GM18519 (cell line): ENCODE data around the gene RFESD.

Source experiments
- ATAC-seq: cut with Tn5 transposase; IDR thresholded peaks from one replicate; pipeline ENCODE4 v1.9.1; 2021; ENCODE audit warnings: mild to moderate bottlenecking, moderate library complexity; ENCODE audit not compliant: unreplicated experiment, low FRiP score

The RFESD gene

GRCh38 chr5:95646569-95647431 lies at the start of gene RFESD:
TSS of gene RFESD (plus strand) at chr5:95646777. CDS start at chr5:95652272, 5,495 bp downstream.
- ATAC-seq: peak; percentile 94

- no peak for ATAC-seq
Measured at GRCh38 chr5:95599252-95599651, 47.3 kb upstream of the RFESD start.

GRCh38 chr5:95600557-95600956 lies 46.0 kb upstream of the RFESD start:
- no peak for ATAC-seq

GRCh38 chr5:95605786-95606185 lies 40.8 kb upstream of the RFESD start:
- ATAC-seq: no peak

- ATAC-seq: no peak
Measured at GRCh38 chr5:95606419-95606818, 40.2 kb upstream of the RFESD start.

GRCh38 chr5:95609711-95610110 lies 36.9 kb upstream of the RFESD start:
- no peak for ATAC-seq

GRCh38 chr5:95610546-95610945 lies 36.0 kb upstream of the RFESD start:
- ATAC-seq: no peak

- ATAC-seq: no peak
Measured at GRCh38 chr5:95611396-95611795, 35.2 kb upstream of the RFESD start.

GRCh38 chr5:95613514-95613913 lies 33.1 kb upstream of the RFESD start:
- ATAC-seq: no peak

GRCh38 chr5:95615164-95615467 lies 31.5 kb upstream of the RFESD start:
- ATAC-seq: peak; percentile 37

- no peak for ATAC-seq
Measured at GRCh38 chr5:95617057-95617456, 29.5 kb upstream of the RFESD start.

- ATAC-seq: no peak
Measured at GRCh38 chr5:95619096-95619495, 27.5 kb upstream of the RFESD start.

GRCh38 chr5:95619514-95620029 lies 27.0 kb upstream of the RFESD start:
- no peak for ATAC-seq

GRCh38 chr5:95620030-95620869 lies 26.3 kb upstream of the RFESD start, which contains the start of gene GPR150:
TSS of gene GPR150 (plus strand) at chr5:95620087. CDS start at chr5:95620276, 189 bp downstream.
- peak; percentile 31 for ATAC-seq

GRCh38 chr5:95620870-95621838 lies 25.4 kb upstream of the RFESD start:
- ATAC-seq: peak; percentile 39

- ATAC-seq: no peak
Measured at GRCh38 chr5:95621839-95622629, 24.5 kb upstream of the RFESD start.

GRCh38 chr5:95623706-95624105 lies 22.9 kb upstream of the RFESD start:
- ATAC-seq: no peak

- ATAC-seq: no peak
Measured at GRCh38 chr5:95624368-95624767, 22.2 kb upstream of the RFESD start.

- ATAC-seq: no peak
Measured at GRCh38 chr5:95626701-95627100, 19.9 kb upstream of the RFESD start.
